ENCODE data around the gene RBM44. TPM values are rescaled to one million over a fixed set of nuclear protein-coding genes. Genes with fewer than 3 reads are reported as not detected.

The RBM44 gene
- total and polyA plus RNA-seq, 4 donors: 0.02 to 0.75 (median 0.15) TPM

DNA sequence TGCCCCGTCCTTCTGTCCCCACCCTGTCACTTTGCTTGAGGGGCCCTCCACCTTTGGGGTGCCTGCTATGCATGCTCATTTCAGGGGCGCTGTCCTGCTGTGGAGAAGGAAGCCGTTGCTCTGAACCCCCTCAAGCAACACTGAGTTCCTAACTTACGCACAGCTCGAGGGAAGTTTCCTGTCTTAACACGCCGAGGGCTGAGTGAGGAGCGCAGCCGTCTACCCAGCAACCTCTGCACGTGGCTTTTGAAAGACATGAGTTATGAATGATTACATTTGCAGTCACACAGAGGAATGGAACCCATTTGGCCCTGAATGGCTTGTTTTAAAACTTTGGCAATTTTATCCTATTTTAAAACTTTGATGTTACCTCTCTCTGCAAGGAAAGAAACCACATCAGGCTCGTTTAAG, 74.8 kb downstream of the RBM44 start:
- no peak overlapping the region for H3K4me3 ChIP-seq (ENCODE audit: low read depth in 1 of 3, low read length in 3 of 3)
- DNase-seq (ENCODE audit: low spot score): no peak
- no peak overlapping the region for H3K9ac ChIP-seq (ENCODE audit: low read depth in 1 of 2, low read length in 2 of 2)
- TF ChIP-seq EGR1 (IDR thresholded peaks at IDR 0.05; ENCODE audit: low read depth in 2 of 2) (no peak), TAF1 (conservative IDR thresholded peaks at IDR 0.05) (no peak), GABPA (IDR thresholded peaks at IDR 0.05 in 1 of 2, conservative IDR thresholded peaks at IDR 0.05 in 1 of 2) (no peak)
- no peaks in the 10 kb centered on the region for H3K9me3 ChIP-seq (ENCODE audit: control insufficient read depth in 4 of 4, low read length in 3 of 4)
- no peak overlapping the region for H3K27ac ChIP-seq (ENCODE audit: low read depth in 1 of 2, low read length in 2 of 2)
- no peaks in the 10 kb centered on the region for H3K36me3 ChIP-seq (ENCODE audit: control insufficient read depth in 4 of 4, insufficient read depth in 3 of 4, low read depth in 1 of 4, low read length in 3 of 4)
- H3K4me1 ChIP-seq (ENCODE audit: control insufficient read depth in 4 of 4, insufficient read depth in 4 of 4, low read length in 3 of 4): no peaks in the 10 kb centered on the region
- no peaks in the 10 kb centered on the region for H3K27me3 ChIP-seq (ENCODE audit: control insufficient read depth in 4 of 4, insufficient read depth in 4 of 4, low read length in 3 of 4)
- WGBS: 77% methylated on average over 11 of the region's 11 CpGs

DNA sequence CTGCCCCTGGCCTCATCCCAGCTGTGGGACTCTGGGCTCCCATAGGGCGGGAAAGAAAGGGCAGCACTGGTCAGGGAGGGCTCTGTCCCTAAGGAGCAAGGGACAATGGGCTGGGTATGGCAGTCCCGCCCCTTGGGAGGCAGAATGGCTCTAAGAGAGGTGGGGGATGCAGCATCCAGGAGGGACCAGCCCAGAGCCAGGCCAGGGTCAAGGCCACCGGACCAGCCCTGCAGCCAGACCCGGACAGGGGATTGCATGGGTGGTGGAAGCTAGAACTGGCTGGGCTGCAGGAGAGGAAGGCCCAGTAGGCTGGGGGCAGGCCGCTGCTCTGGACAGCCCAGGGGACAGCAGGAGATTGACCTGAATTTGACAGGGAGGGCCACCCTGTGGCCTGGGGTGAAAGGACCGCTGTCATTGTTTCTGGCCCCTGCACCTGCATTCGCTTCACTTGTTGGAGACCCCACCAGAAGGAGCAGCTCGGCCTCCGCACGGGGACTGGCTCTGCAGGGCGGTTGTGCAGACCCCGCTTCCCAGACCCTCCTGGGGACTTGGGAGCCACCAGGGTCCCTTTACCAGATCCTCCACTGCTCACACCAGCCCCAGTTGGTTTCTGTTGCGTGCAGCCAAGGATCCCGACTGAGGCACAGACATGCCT, 75.4 kb downstream of the RBM44 start:
- H3K4me1 ChIP-seq (ENCODE audit: control insufficient read depth in 4 of 4, insufficient read depth in 4 of 4, low read length in 3 of 4): no peaks in the 10 kb centered on the region
- no peaks in the 10 kb centered on the region for H3K9me3 ChIP-seq (ENCODE audit: control insufficient read depth in 4 of 4, low read length in 3 of 4)
- no peak overlapping the region for H3K27ac ChIP-seq (ENCODE audit: low read depth in 1 of 2, low read length in 2 of 2)
- TF ChIP-seq, protein P1, sequence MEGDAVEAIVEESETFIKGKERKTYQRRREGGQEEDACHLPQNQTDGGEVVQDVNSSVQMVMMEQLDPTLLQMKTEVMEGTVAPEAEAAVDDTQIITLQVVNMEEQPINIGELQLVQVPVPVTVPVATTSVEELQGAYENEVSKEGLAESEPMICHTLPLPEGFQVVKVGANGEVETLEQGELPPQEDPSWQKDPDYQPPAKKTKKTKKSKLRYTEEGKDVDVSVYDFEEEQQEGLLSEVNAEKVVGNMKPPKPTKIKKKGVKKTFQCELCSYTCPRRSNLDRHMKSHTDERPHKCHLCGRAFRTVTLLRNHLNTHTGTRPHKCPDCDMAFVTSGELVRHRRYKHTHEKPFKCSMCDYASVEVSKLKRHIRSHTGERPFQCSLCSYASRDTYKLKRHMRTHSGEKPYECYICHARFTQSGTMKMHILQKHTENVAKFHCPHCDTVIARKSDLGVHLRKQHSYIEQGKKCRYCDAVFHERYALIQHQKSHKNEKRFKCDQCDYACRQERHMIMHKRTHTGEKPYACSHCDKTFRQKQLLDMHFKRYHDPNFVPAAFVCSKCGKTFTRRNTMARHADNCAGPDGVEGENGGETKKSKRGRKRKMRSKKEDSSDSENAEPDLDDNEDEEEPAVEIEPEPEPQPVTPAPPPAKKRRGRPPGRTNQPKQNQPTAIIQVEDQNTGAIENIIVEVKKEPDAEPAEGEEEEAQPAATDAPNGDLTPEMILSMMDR (IDR thresholded peaks at IDR 0.05; ENCODE audit: low read depth, low read length, missing input control): no peak
- TF ChIP-seq, protein P2, sequence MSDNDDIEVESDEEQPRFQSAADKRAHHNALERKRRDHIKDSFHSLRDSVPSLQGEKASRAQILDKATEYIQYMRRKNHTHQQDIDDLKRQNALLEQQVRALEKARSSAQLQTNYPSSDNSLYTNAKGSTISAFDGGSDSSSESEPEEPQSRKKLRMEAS (IDR thresholded peaks at IDR 0.05): no peak
- TF ChIP-seq RAD21 (IDR thresholded peaks at IDR 0.05) (no peak), YY1 (IDR thresholded peaks at IDR 0.05) (no peak), SP1 (IDR thresholded peaks at IDR 0.05) (no peak), GABPA (IDR thresholded peaks at IDR 0.05 in 1 of 2, conservative IDR thresholded peaks at IDR 0.05 in 1 of 2) (no peak)
- TF ChIP-seq, protein P3, sequence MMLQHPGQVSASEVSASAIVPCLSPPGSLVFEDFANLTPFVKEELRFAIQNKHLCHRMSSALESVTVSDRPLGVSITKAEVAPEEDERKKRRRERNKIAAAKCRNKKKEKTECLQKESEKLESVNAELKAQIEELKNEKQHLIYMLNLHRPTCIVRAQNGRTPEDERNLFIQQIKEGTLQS (IDR thresholded peaks at IDR 0.05): no peak
- no peak overlapping the region for H3K4me3 ChIP-seq (ENCODE audit: low read depth in 1 of 3, low read length in 3 of 3)
- H3K9ac ChIP-seq (ENCODE audit: low read depth in 1 of 2, low read length in 2 of 2): no peak overlapping the region
- WGBS: 94% methylated on average over 14 of the region's 14 CpGs
- DNase-seq (ENCODE audit: low spot score): no peak
- H3K36me3 ChIP-seq (ENCODE audit: control insufficient read depth in 4 of 4, insufficient read depth in 3 of 4, low read depth in 1 of 4, low read length in 3 of 4): no peaks in the 10 kb centered on the region
- no peaks in the 10 kb centered on the region for H3K27me3 ChIP-seq (ENCODE audit: control insufficient read depth in 4 of 4, insufficient read depth in 4 of 4, low read length in 3 of 4)

DNA sequence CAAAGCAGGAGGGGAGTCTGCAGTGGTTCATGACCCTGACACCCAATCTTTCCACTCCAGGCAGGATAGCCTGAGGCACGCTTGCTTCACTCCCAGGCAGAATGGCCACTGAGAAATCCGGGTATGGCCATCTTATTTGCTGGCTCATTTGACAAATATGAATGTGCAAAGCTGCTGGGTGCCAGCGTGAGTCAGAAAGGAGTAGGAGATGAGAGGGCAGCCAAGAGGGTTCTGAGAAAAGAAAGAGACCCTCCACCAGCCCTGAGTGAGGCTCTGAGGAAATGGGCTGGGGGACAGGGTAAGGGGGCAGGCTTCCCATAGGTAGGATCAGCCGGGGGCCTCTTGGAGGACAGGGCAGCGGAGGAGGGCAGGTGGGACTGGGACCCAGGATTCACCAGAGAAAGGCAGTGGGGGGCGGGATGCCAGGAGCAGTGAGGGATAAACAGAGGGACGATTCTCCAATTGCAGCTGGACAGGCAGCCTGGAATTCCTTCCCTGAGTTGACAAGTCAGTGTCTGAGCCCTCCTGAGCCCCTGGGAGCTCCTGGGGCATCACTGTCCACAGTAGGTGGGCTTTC, 76.1 kb downstream of the RBM44 start:
- DNase-seq (ENCODE audit: low spot score): no peak
- Histone ChIP-seq H3K27me3 (ENCODE audit: control insufficient read depth in 4 of 4, insufficient read depth in 4 of 4, low read length in 3 of 4) (no peaks in the 10 kb centered on the region), H3K9me3 (ENCODE audit: control insufficient read depth in 4 of 4, low read length in 3 of 4) (no peaks in the 10 kb centered on the region), H3K27ac (ENCODE audit: low read depth in 1 of 2, low read length in 2 of 2) (no peak overlapping the region), H3K4me3 (ENCODE audit: low read depth in 1 of 3, low read length in 3 of 3) (no peak overlapping the region), H3K4me1 (ENCODE audit: control insufficient read depth in 4 of 4, insufficient read depth in 4 of 4, low read length in 3 of 4) (no peaks in the 10 kb centered on the region), H3K36me3 (ENCODE audit: control insufficient read depth in 4 of 4, insufficient read depth in 3 of 4, low read depth in 1 of 4, low read length in 3 of 4) (no peaks in the 10 kb centered on the region), H3K9ac (ENCODE audit: low read depth in 1 of 2, low read length in 2 of 2) (no peak overlapping the region)
- WGBS: 90% methylated on average over 7 of the region's 7 CpGs
- TF ChIP-seq JUND (IDR thresholded peaks at IDR 0.05) (no peak), FOXA2 (IDR thresholded peaks at IDR 0.05) (no peak), HNF4G (IDR thresholded peaks at IDR 0.05) (no peak), HNF4A (conservative IDR thresholded peaks at IDR 0.05) (no peak), FOXA1 (IDR thresholded peaks at IDR 0.05) (no peak), SP1 (IDR thresholded peaks at IDR 0.05) (no peak), NR2F2 (IDR thresholded peaks at IDR 0.05) (no peak), EGR1 (IDR thresholded peaks at IDR 0.05; ENCODE audit: low read depth in 2 of 2) (no peak), GABPA (IDR thresholded peaks at IDR 0.05 in 1 of 2, conservative IDR thresholded peaks at IDR 0.05 in 1 of 2) (no peak), RAD21 (IDR thresholded peaks at IDR 0.05) (no peak), RXRA (IDR thresholded peaks at IDR 0.05) (no peak), YY1 (IDR thresholded peaks at IDR 0.05) (no peak), TAF1 (conservative IDR thresholded peaks at IDR 0.05) (no peak)
- TF ChIP-seq, protein P1 (IDR thresholded peaks at IDR 0.05; ENCODE audit: low read depth, low read length, missing input control): no peak
- TF ChIP-seq, protein P2 (IDR thresholded peaks at IDR 0.05): no peak
- TF ChIP-seq, protein P3 (IDR thresholded peaks at IDR 0.05): no peak
- TF ChIP-seq, protein P4, sequence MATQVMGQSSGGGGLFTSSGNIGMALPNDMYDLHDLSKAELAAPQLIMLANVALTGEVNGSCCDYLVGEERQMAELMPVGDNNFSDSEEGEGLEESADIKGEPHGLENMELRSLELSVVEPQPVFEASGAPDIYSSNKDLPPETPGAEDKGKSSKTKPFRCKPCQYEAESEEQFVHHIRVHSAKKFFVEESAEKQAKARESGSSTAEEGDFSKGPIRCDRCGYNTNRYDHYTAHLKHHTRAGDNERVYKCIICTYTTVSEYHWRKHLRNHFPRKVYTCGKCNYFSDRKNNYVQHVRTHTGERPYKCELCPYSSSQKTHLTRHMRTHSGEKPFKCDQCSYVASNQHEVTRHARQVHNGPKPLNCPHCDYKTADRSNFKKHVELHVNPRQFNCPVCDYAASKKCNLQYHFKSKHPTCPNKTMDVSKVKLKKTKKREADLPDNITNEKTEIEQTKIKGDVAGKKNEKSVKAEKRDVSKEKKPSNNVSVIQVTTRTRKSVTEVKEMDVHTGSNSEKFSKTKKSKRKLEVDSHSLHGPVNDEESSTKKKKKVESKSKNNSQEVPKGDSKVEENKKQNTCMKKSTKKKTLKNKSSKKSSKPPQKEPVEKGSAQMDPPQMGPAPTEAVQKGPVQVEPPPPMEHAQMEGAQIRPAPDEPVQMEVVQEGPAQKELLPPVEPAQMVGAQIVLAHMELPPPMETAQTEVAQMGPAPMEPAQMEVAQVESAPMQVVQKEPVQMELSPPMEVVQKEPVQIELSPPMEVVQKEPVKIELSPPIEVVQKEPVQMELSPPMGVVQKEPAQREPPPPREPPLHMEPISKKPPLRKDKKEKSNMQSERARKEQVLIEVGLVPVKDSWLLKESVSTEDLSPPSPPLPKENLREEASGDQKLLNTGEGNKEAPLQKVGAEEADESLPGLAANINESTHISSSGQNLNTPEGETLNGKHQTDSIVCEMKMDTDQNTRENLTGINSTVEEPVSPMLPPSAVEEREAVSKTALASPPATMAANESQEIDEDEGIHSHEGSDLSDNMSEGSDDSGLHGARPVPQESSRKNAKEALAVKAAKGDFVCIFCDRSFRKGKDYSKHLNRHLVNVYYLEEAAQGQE (IDR thresholded peaks at IDR 0.05): no peak
